NB4 (cell line): Measurements from ENCODE around the gene NRXN3.

ENCODE experiments used
- DNase-seq: peaks from one replicate; pipeline ENCODE4 v3.0.0; 2010; ENCODE audit warnings: low read depth
- H3K4me3 ChIP-seq: one replicate; pipeline ENCODE4 v1.5.1; 2011; ENCODE audit warnings: mild to moderate bottlenecking, low read depth, low read length, moderate library complexity
- CTCF ChIP-seq: IDR thresholded peaks from one replicate; pipeline ENCODE4 v1.5.1; 2012; ENCODE audit warnings: low read depth, low read length
- MYC ChIP-seq: IDR thresholded peaks from 2 replicates; pipeline ENCODE4 v1.6.1; 2011; ENCODE audit warnings: low read depth, low read length
- POLR2A ChIP-seq: IDR thresholded peaks from 2 replicates; pipeline ENCODE4 v1.6.1; 2011; ENCODE audit warnings: mild to moderate bottlenecking; ENCODE audit not compliant: insufficient read length; ENCODE audit errors: extremely low read depth
- TF ChIP-seq, protein P1 (sequence below): IDR thresholded peaks from 2 replicates; pipeline ENCODE4 v1.6.1; 2011; ENCODE audit warnings: low read depth, low read length

NRXN3 gene

GRCh38 chr14:79602045-79602444 lies 1431.9 kb downstream of the NRXN3 start:
- no peak for TF ChIP-seq MYC
- TF ChIP-seq, protein P1, sequence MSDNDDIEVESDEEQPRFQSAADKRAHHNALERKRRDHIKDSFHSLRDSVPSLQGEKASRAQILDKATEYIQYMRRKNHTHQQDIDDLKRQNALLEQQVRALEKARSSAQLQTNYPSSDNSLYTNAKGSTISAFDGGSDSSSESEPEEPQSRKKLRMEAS, result no peak
- TF ChIP-seq CTCF, result no peak
- no peak for TF ChIP-seq POLR2A
- no peak overlapping the region for H3K4me3 ChIP-seq
- DNase-seq, result no peak

DNA sequence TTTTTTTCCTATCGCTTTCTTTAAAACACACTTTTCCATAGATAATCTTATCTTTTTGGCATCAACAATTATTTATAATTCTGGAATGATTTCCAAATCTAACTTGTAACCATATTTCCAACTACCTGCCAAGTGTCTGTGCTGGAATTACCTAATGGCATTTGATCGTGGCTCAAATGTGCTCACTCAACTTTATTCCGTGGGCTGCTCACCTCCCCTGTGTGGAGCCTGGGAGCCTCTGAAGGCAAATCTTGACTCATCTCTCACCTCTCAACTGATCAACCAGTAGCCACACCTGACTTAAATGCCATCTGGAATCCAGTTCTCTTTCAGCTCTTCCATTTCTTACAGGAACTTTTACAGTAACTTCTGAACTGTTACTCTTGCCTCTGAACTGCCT lies 1432.6 kb downstream of the NRXN3 start:
- no peak for DNase-seq
- H3K4me3 ChIP-seq, result no peak overlapping the region
- TF ChIP-seq MYC, result no peak
- no peak for TF ChIP-seq CTCF
- TF ChIP-seq, protein P1, result no peak
- no peak for TF ChIP-seq POLR2A

DNA sequence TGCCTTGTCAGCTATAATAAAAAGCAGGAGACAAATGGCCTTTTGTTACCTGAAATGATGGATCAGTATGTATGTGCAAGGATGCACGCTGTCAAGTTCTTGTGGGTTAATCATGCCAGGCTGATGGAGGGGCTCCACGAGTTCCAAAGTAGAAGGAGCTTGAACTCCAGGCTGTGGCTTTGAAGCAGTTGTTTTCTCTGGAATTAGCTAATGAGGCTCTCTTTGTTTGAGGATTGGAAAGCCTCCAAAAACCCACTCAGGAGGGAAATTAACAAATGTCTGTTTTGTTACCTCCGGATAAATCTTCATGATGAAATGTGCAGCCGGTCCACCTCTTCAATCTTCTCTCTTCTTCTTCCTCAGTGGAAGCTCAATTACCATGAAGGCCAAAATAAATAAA lies 1435.7 kb downstream of the NRXN3 start:
- no peak overlapping the region for H3K4me3 ChIP-seq
- TF ChIP-seq CTCF, result no peak
- no peak for TF ChIP-seq POLR2A
- TF ChIP-seq, protein P1, result no peak
- TF ChIP-seq MYC, result no peak
- no peak for DNase-seq

DNA sequence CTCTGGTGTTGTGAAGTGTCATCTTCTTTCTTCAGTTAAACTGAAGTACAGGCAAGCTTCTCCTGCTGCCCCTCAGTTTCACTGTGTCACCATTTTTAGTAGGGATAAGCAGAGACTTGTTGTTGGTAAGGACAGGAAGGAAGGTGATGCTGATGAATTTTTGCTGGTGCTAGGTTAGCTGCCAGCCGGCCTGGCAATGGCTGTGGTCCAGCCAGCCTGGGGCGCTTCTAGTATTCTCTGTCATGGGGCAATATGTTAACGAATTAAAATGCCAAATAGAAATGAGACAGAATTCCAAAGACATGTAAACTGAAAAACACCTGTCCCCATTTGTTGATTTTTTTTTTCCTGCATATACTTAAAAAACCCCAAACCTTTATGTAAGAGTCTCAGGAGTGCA lies 1438.3 kb downstream of the NRXN3 start:
- no peak for DNase-seq
- H3K4me3 ChIP-seq, result no peak overlapping the region
- no peak for TF ChIP-seq MYC

GRCh38 chr14:79613625-79614024 lies 1443.5 kb downstream of the NRXN3 start:
- no peak overlapping the region for H3K4me3 ChIP-seq
- TF ChIP-seq CTCF, result no peak
- no peak for TF ChIP-seq POLR2A
- TF ChIP-seq MYC, result no peak
- TF ChIP-seq, protein P1, result no peak
- no peak for DNase-seq

DNA sequence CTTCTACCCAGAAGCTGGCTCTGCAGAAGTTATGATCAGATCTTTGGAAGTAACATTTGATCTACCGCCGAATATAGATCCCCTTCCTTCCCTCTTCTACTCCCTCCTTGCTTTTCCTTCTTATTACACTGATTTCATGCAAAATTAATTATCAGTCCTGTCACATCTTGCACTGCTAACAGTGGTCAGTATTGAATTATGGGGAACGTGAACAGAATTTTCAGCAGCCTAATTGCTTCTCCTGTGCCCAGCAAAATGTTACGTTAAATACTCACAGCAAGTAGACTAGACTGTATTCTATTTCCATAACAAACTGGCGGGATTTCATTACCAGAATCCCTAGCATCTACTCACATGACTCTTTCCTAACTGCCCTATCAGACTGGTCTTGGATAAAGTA lies 1444.3 kb downstream of the NRXN3 start:
- TF ChIP-seq POLR2A (no peak), CTCF (no peak), MYC (no peak)
- TF ChIP-seq, protein P1, result no peak
- no peak for DNase-seq
- no peak overlapping the region for H3K4me3 ChIP-seq
